Stomach (tissue), 9 donors: Measurements from ENCODE around the gene KLK12. TPM values are rescaled to one million over a fixed set of nuclear protein-coding genes. Genes with fewer than 3 reads are reported as not detected.

Source experiments
- DNase-seq, 2 donors: peaks; one replicate each; pipeline versions ENCODE4 v3.0.0 to v3.0.0-alpha.2; 2013 to 2019
- H3K27ac ChIP-seq, 5 donors: fragments of 200-600 bp in 4 of 5; sonication (generic) in 4 of 5; one replicate each; pipeline ENCODE4 v1.5.1; 2013 to 2019; ENCODE audit warnings: mild to moderate bottlenecking in 1 of 5, moderate library complexity in 1 of 5
- H3K27me3 ChIP-seq, 3 donors: fragments of 200-600 bp; sonication (generic); one replicate each; pipeline ENCODE4 v1.5.1; 2017 to 2019; ENCODE audit warnings: mixed run types in 1 of 3
- H3K36me3 ChIP-seq, 4 donors: fragments of 200-600 bp; sonication (generic); 1 replicate in 3 of 4; 2 replicates in 1 of 4; pipeline ENCODE4 v1.5.1; 2016 to 2019
- H3K4me1 ChIP-seq, 4 donors: fragments of 200-600 bp; sonication (generic); one replicate each; pipeline ENCODE4 v1.5.1; 2016 to 2019
- H3K4me3 ChIP-seq, 4 donors: fragments of 200-600 bp; sonication (generic) in 3 of 4; one replicate each; pipeline ENCODE4 v1.5.1; 2016 to 2019; ENCODE audit warnings: mild to moderate bottlenecking in 1 of 4
- H3K9me3 ChIP-seq, 4 donors: fragments of 200-600 bp; sonication (generic); one replicate each; pipeline ENCODE4 v1.5.1; 2016 to 2019
- CTCF ChIP-seq, 7 experiments: fragments of 450-650 bp in 4 of 7; fragments of 200-600 bp in 3 of 7; sonication (generic) in 3 of 7; IDR thresholded peaks; one replicate each; pipeline ENCODE4 v1.5.1; 2016 to 2019; ENCODE audit warnings: antibody characterized with exemption in 7 of 7, control low read depth in 2 of 7, mild to moderate bottlenecking in 1 of 7
- EP300 ChIP-seq: sonication (generic); formaldehyde crosslinking; IDR thresholded peaks from one replicate; pipeline ENCODE4 v1.6.1; 2017; ENCODE audit warnings: antibody characterized with exemption
- POLR2A ChIP-seq, 4 donors: fragments of 450-650 bp; IDR thresholded peaks; one replicate each; pipeline ENCODE4 v1.6.1; 2016; ENCODE audit warnings: antibody characterized with exemption in 4 of 4, control low read depth in 2 of 4, mild to moderate bottlenecking in 1 of 4, moderate library complexity in 1 of 4
- POLR2AphosphoS5 ChIP-seq, 3 donors: sonication (generic); formaldehyde crosslinking; IDR thresholded peaks; one replicate each; pipeline ENCODE4 v1.6.1; 2016; ENCODE audit warnings: antibody characterized with exemption in 3 of 3
- WGBS, 5 donors: extraction: QIAGEN DNeasy Blood & Tissue Kit in 3 of 5; methylation state at CpG; one replicate each; pipeline versions ENCODE4 v1.1.5 to v1.1.7; 2013 to 2018; 5-methylcytosine and 5-hydroxymethylcytosine counted together
- intact Hi-C: fragments of 100-400 bp; cut with DNase I; formaldehyde crosslinking; loops from one replicate; pipeline ENCODE4 v1.15.1; 2023; ENCODE audit warnings: low total_unique reads
- polyA plus RNA-seq, 3 donors: library from polyadenylated mRNA; stranded (reverse); fragments of 200-250 nt; gene quantifications; one replicate each; pipeline ENCODE4 v1.2.3, GENCODE V29; 2013
- total RNA-seq, 5 donors: library from RNA; depleted of rRNA; stranded (reverse); fragments of >200 nt; gene quantifications; one replicate each; pipeline versions ENCODE4 v1.1.0 to v1.2.3, GENCODE V29; 2014 to 2016
- donor health status: healthy with polysubstance abuse.
- donor health status: Bipolar disorder and iron deficiency.
- donor health status: healthy.

Gene KLK12
- total and polyA plus RNA-seq, 8 donors: 2.0 to 26.5 TPM; not detected in 6

- Histone ChIP-seq H3K36me3 (no peaks in the 10 kb centered on the region), H3K27ac (peak overlapping the region in 4 of 5 donors; percentile 85 to 94 (median 92)), H3K27me3 (peaks cover 0 to 74% (median 2%) of the 10 kb centered on the region in 3 donors), H3K9me3 (no peaks in the 10 kb centered on the region), H3K4me3 (peak overlapping the region in 3 of 4 donors; percentile 34 to 47 (median 37)), H3K4me1 (peaks cover 6 to 40% (median 18%) of the 10 kb centered on the region in 4 donors)
- WGBS, 5 donors: 23 to 56% (median 37%) methylated on average over 5 of the region's 5 CpGs
- DNase-seq: no peak
- TF ChIP-seq POLR2A (IDR thresholded peaks at IDR 0.05): no peak
- TF ChIP-seq POLR2AphosphoS5 (IDR thresholded peaks at IDR 0.05): no peak
- no peak for TF ChIP-seq EP300
- no peak for TF ChIP-seq CTCF (IDR thresholded peaks at IDR 0.05)
- intact Hi-C loops: no loop called here
These were observed 9.9 kb downstream of the KLK12 start for GRCh38 chr19:51024924-51025323.

GRCh38 chr19:51023946-51024345 is 10.9 kb downstream of the KLK12 start:
- Histone ChIP-seq H3K36me3 (no peaks in the 10 kb centered on the region), H3K27me3 (peaks cover 0 to 74% (median 12%) of the 10 kb centered on the region in 3 donors), H3K9me3 (no peaks in the 10 kb centered on the region), H3K4me1 (peaks cover 16 to 50% (median 27%) of the 10 kb centered on the region in 4 donors), H3K27ac (no peak overlapping the region), H3K4me3 (no peak overlapping the region)
- no peak for DNase-seq
- intact Hi-C loops: no loop called here
- no peak for TF ChIP-seq CTCF (IDR thresholded peaks at IDR 0.05)
- TF ChIP-seq POLR2A (IDR thresholded peaks at IDR 0.05): no peak
- TF ChIP-seq EP300: no peak
- TF ChIP-seq POLR2AphosphoS5 (IDR thresholded peaks at IDR 0.05): no peak
- 70 to 83% (median 76%) methylated on average over 10 to 11 of the region's 11 CpGs for WGBS, 5 donors

- 63 to 69% (median 67%) methylated on average over 14 of the region's 14 CpGs for WGBS, 5 donors
- no peak overlapping the region for H3K4me3 ChIP-seq
- no peak overlapping the region for H3K27ac ChIP-seq
- peaks cover 0 to 80% (median 22%) of the 10 kb centered on the region in 3 donors for H3K27me3 ChIP-seq
- no peaks in the 10 kb centered on the region for H3K36me3 ChIP-seq
- intact Hi-C loops: no loop called here
- no peaks in the 10 kb centered on the region for H3K9me3 ChIP-seq
- no peak for TF ChIP-seq POLR2AphosphoS5 (IDR thresholded peaks at IDR 0.05)
- DNase-seq: no peak
- peaks cover 18 to 56% (median 37%) of the 10 kb centered on the region in 4 donors for H3K4me1 ChIP-seq
These were observed 12.3 kb downstream of the KLK12 start for GRCh38 chr19:51022526-51022925.

GRCh38 chr19:51020988-51021651 is 13.7 kb downstream of the KLK12 start:
- 28 to 33% (median 30%) methylated on average over 7 of the region's 7 CpGs for WGBS, 5 donors
- no peaks in the 10 kb centered on the region for H3K36me3 ChIP-seq
- H3K4me1 ChIP-seq: peaks cover 27 to 59% (median 48%) of the 10 kb centered on the region in 4 donors
- peaks cover 8 to 82% (median 32%) of the 10 kb centered on the region in 3 donors for H3K27me3 ChIP-seq
- no peaks in the 10 kb centered on the region for H3K9me3 ChIP-seq
- peak; percentile 34 to 72 for DNase-seq
- no peak overlapping the region for H3K4me3 ChIP-seq
- peak overlapping the region in 1 of 5 donors; percentile 46 for H3K27ac ChIP-seq
- TF ChIP-seq CTCF (IDR thresholded peaks at IDR 0.05) (peak in 5 of 7 experiments; percentile 27 to 75 (median 46)), EP300 (no peak), POLR2AphosphoS5 (IDR thresholded peaks at IDR 0.05) (no peak), POLR2A (IDR thresholded peaks at IDR 0.05) (no peak)
- intact Hi-C loops: no loop called here

GRCh38 chr19:51019544-51019925 is 15.3 kb downstream of the KLK12 start, which contains the start of gene KLK10:
Gene KLK10 (minus strand): TSS chr19:51019709. CDS start chr19:51019130, 579 bp downstream.
- Histone ChIP-seq H3K36me3 (no peaks in the 10 kb centered on the region), H3K4me3 (peak within 1 kb of the TSS; percentile 29 to 54 (median 40)), H3K9me3 (no peaks in the 10 kb centered on the region), H3K27me3 (peaks cover 8 to 82% (median 43%) of the 10 kb centered on the region in 3 donors), H3K27ac (peak within 1 kb of the TSS in 2 of 5 donors; percentile 12 to 46), H3K4me1 (peaks cover 27 to 48% (median 45%) of the 10 kb centered on the region in 4 donors)
- DNase-seq: no peak
- intact Hi-C loops: loop anchor here (2.0 kb wide), 1 partner anchor 75 kb away; no protein-coding TSS in a partner anchor
- no peak for TF ChIP-seq EP300
- TF ChIP-seq CTCF (IDR thresholded peaks at IDR 0.05): no peak
- TF ChIP-seq POLR2A (IDR thresholded peaks at IDR 0.05): no peak
- TF ChIP-seq POLR2AphosphoS5 (IDR thresholded peaks at IDR 0.05): no peak
- 2 to 4% (median 3%) methylated on average over 6 to 14 of the region's 14 CpGs for WGBS, 5 donors
